ENCODE measurements around the gene WASF3.

The WASF3 gene

GRCh38 chr13:26548205-26548765 is 9.2 kb upstream of the WASF3 start:
- no peak for DNase-seq (ENCODE audit: low read depth)

DNA sequence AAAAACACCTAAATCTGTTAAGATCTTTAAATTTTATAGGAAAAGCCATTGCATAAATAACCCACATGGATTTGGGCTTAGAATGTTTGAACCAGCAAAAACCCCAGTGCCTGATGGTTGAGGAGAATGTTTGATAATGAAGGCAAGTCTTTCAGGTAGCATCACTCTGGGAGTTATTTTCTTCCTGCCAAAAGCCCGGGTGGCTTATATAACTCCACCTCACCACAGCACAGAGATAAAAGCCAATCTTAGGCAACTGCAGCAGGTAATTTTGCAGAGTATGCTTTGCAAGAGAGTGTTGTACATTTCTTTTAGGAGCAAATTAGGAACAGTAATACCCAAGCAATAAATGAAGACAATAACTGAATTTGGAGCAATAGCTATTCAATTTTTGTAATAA is 7.8 kb upstream of the WASF3 start:
- DNase-seq (ENCODE audit: low read depth): no peak

DNA sequence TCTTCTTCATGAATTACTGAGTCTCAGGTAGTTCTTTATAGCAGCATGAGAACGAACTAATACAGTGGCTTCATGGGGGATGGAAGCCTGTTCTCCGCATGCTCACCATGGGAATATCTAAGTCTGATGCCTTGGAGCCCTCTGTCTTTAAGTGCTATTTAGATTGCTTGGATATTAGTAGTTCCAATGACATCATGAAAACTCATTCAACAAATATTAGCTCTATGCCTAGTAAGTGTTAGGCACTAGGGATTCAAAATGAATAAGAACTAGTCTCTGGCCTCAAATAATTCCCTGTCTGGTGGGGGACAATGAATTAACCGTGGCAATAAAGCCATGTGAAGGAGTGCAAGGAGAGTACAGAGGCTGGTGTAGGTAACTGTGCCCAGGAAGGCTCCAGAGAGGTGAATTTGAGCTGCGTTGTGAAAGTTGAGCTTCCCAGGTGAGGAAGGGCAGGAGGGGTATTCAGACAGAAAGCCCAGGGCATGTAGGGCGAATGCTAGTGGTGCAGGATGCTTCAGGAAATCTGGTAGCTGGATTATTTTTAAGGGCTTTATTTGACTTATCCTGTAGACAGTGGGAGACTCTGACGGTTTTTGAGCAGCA is 6.1 kb upstream of the WASF3 start:
- no peak for DNase-seq (ENCODE audit: low read depth)

- no peak for DNase-seq (ENCODE audit: low read depth)
These were observed 2.1 kb upstream of the WASF3 start for GRCh38 chr13:26555413-26555812.

GRCh38 chr13:26557051-26557392 is 461 bp upstream of the WASF3 start:
- DNase-seq (ENCODE audit: low read depth): no peak

GRCh38 chr13:26558074-26558805 is 757 bp downstream of the WASF3 start:
- DNase-seq (ENCODE audit: low read depth): no peak

- no peak for DNase-seq (ENCODE audit: low read depth)
These were observed 1.5 kb downstream of the WASF3 start for GRCh38 chr13:26558987-26559386.

DNA sequence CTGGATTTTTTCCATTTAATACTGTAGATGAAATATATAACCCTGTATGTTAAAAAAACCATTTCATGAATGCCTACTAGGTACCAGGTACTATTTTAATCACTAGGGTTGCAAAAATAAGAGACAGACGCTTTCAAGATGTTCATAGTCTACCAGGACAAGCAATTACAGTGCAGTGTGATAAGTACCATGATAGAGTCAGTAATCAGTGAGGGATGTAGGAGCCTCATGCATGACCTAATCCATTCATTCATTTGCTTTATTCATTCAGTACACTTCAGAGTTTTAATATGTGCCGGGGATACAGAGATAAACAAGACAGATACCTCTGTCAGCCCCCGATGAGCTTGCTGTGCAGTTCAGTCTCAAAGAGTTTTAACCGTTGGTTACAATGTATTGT is 3.0 kb downstream of the WASF3 start:
- no peak for DNase-seq (ENCODE audit: low read depth)

DNA sequence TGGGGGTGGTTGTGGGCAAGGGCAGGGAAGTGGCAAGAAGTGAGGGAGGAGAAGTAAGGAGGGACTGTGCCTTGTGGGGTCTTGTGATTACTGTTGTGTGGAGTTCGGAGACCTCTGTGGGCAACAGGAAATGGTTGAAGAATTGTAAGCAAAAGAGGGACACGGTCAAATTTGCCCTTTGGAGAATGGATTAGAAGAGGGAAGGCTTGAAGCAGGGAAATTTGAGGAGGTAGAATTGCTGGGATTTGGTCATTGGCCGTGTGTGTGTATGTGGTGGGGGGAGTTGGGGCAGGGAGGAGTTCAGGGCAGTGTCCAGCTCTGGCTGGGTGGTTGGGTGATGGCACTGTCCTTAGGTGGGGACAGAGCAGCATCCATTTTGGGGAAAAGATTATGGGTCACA is 3.6 kb downstream of the WASF3 start:
- DNase-seq (ENCODE audit: low read depth): no peak

- no peak for DNase-seq (ENCODE audit: low read depth)
These were observed 4.4 kb downstream of the WASF3 start for GRCh38 chr13:26561651-26562511.

DNA sequence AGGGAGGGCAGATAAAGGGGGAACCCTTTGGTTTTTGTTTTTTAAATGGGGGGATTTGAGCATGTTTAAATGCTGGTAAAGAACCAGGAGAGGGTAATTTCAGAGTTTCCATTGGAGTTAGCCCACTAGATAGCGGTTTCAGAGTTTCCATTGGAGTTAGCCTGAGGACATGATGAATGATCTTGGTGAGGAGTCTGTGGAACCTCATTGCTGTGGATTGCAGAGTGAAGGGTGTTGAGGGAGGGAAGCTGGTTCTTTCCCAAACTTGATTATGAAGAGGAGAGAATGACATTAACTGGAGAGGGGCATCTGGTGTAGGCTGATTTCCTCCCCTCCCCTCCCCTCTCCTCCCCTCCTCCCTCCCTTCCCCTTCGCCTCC is 5.0 kb downstream of the WASF3 start:
- DNase-seq (ENCODE audit: low read depth): no peak

DNA sequence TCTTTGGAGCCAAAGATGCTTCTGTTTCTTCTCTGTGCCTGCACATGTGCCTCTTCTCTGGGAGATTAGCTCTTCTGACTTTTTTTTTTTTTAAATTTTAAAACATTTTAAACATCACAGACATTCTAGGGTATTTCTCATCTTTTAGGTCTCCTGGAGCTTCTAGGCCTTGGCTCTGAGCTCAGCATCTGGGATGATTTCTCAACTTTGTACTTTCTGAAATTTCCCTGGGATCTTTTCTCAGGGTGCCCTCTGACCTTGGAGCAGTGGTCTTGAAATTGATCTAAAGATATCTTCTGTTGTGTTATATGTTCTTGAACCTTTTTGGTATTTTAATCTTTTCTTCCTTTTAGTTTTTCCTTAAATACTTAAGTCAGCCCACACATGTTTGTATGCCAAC is 6.2 kb downstream of the WASF3 start:
- no peak for DNase-seq (ENCODE audit: low read depth)

DNA sequence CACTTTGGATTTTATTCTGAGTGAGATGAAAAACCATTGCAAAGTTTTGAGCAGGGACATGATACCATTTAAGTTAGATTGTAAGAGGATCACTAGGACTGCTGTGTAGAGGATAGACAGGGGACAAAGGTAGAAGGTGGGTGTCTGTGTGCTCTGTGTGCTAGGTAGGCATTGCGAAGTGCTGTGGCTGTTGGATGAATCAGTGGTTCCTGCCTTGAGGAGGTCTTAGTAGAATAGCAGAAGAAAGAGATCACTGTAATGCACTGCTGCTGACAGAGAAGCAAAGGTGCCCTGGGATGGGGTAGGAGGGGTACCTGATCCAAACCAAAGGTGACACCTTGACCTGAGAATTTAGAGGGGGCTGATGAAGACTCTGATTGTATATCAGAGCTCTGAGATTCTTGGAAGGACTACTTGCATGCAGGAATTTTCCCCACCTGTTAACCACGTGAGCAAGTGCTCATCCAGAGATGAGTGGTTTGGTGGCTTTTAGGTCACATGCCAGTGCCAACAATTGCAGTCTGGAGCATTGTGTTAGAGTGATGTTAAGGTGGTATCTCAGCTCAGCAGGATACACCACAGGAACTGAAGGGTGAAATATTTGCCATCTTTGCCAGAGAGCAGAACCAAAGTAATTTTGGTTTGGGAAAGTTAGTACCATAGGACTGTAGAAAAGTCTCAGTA is 10.8 kb downstream of the WASF3 start:
- no peak for DNase-seq (ENCODE audit: low read depth)

- DNase-seq (ENCODE audit: low read depth): no peak
These were observed 14.0 kb downstream of the WASF3 start for GRCh38 chr13:26571518-26571917.

DNA sequence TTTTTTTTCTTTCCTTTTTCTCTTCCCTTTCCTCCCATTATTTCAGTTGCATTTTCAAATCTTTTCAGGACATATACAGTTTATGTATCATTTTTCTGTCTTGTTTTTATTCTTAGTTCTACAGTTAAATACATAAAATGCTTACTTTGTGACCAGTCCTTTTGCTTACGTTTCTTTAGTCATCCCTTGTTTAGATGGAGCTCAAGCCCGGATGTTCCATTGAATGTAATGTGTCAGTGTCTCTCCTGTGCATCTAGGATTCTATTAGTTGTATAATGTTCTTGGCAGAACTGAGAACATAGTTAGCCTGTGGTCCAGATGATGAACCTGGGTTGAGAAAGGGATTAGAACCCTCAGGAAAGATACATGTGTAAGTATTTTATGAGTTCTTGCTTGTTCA is 17.8 kb downstream of the WASF3 start:
- DNase-seq (ENCODE audit: low read depth): no peak

GRCh38 chr13:26579580-26579979 is 22.1 kb downstream of the WASF3 start:
- no peak for DNase-seq (ENCODE audit: low read depth)

GRCh38 chr13:26583662-26584061 is 26.2 kb downstream of the WASF3 start:
- DNase-seq (ENCODE audit: low read depth): no peak

DNA sequence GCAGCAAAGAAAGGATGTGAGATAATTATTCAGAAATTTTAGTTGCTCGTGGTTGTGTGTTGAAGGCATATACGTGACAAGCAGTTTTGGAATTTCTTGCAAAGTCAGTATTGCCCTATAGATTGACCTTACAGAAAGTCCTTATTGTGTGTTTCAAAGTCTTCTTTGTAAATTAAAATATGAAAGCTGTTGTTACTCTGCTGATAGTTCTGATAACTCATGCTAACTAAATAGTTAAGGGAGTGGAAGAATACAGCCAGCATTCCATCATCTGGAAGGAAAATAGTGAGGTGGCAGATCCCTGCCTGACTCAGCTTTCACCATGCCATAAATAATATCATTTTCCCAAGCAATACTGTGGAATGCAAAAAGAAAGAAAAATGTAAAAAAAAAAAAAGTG is 27.2 kb downstream of the WASF3 start:
- DNase-seq (ENCODE audit: low read depth): no peak

GRCh38 chr13:26585136-26585535 is 27.7 kb downstream of the WASF3 start:
- DNase-seq (ENCODE audit: low read depth): no peak

- DNase-seq (ENCODE audit: low read depth): no peak
These were observed 29.8 kb downstream of the WASF3 start for GRCh38 chr13:26587251-26587650.

- DNase-seq (ENCODE audit: low read depth): no peak
These were observed 31.7 kb downstream of the WASF3 start for GRCh38 chr13:26589226-26589625.

DNA sequence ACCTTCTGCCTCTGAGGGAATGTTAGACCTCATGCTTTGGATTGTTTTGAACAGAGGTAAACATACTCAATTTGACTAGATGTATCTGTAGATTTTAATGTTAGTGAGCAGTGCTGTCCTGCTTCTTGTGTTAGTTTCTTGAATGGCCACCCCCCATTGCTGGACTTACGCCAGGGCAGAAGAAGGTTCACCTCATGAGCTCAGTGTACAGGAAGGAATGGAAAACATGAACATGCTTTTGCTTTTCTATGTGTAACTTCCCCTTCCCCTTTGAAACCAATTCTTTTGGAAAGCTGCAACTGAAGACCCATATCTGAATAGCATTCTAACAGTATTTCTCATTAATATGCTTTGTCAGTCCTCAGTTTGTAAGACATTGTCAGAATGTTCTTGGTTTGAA is 32.3 kb downstream of the WASF3 start:
- no peak for DNase-seq (ENCODE audit: low read depth)

All from non-pigmented ciliary epithelial cell (primary cell).